ENCODE results near the gene MYO18B. TPM values are rescaled to one million over a fixed set of nuclear protein-coding genes. Genes with fewer than 3 reads are reported as not detected.

Gene MYO18B
- total RNA-seq, 1 experiment from 2014 or later: 0.05 TPM

- Histone ChIP-seq H3K9ac (ENCODE audit: low read length) (no peak overlapping the region), H3K36me3 (ENCODE audit: control insufficient read depth in 1 of 2, insufficient read depth in 2 of 2, low read length in 2 of 2) (no peaks in the 10 kb centered on the region), H3K9me3 (ENCODE audit: control insufficient read depth in 1 of 2, insufficient read depth in 1 of 2, low read depth in 1 of 2, low read length in 2 of 2) (no peaks in the 10 kb centered on the region), H3K4me3 (replicated peaks in 1 of 2; ENCODE audit: low read depth in 1 of 2, low read length in 2 of 2) (no peak overlapping the region), H4K20me1 (ENCODE audit: insufficient read depth) (no peaks in the 10 kb centered on the region), H3K4me1 (ENCODE audit: control insufficient read depth in 1 of 2, insufficient read depth in 2 of 2, low read length in 2 of 2) (no peaks in the 10 kb centered on the region), H3K9me2 (ENCODE audit: insufficient read depth) (no peaks in the 10 kb centered on the region), H3K79me2 (ENCODE audit: insufficient read depth, low read length) (no peaks in the 10 kb centered on the region), H2AFZ (ENCODE audit: low read depth, low read length, poor library complexity, severe bottlenecking) (no peak overlapping the region), H3K27me3 (ENCODE audit: insufficient read depth, low read length) (peaks cover 10% of the 10 kb centered on the region), H3K4me2 (ENCODE audit: low read length) (no peak overlapping the region), H3K27ac (ENCODE audit: low read depth, low read length) (no peak overlapping the region)
- no peak for ATAC-seq
- POLR2A ChIA-PET: no interaction called here
- DNase-seq (ENCODE audit: low read depth, low spot score): no peak
- CTCF ChIA-PET: no interaction called here
- TF ChIP-seq POLR2AphosphoS5 (IDR thresholded peaks at IDR 0.05; ENCODE audit: low read depth, low read length) (no peak), EZH2phosphoT487 (IDR thresholded peaks at IDR 0.05; ENCODE audit: borderline replicate concordance) (no peak), POLR2A (IDR thresholded peaks at IDR 0.05; ENCODE audit: borderline replicate concordance, extremely low read depth, insufficient read depth, insufficient read length) (no peak), JUND (IDR thresholded peaks at IDR 0.05) (no peak), ZFX (IDR thresholded peaks at IDR 0.05) (no peak), EZH2 (IDR thresholded peaks at IDR 0.05) (no peak), CTCF (IDR thresholded peaks at IDR 0.05 in 2 of 3, conservative IDR thresholded peaks at IDR 0.05 in 1 of 3; ENCODE audit: borderline replicate concordance in 1 of 3, insufficient read depth in 1 of 3, low read depth in 2 of 3, low read length in 2 of 3) (no peak), MAX (IDR thresholded peaks at IDR 0.05) (no peak), SIN3A (IDR thresholded peaks at IDR 0.05; ENCODE audit: low read depth) (no peak), FOSL1 (IDR thresholded peaks at IDR 0.05; ENCODE audit: low read depth) (no peak), RAD21 (IDR thresholded peaks at IDR 0.05; ENCODE audit: low read depth) (no peak)
- RAD21 ChIA-PET (ENCODE audit: low non-redundant PET in 1 of 2, low total read pairs in 2 of 2, uncharacterized antibody in 2 of 2, unreplicated experiment in 2 of 2): no interaction called here
- no TSS peak for BruUV-seq (replicated peaks)
- intact Hi-C loops (cut with micrococcal nuclease): no loop called here
Measured at GRCh38 chr22:25838960-25839741, 97.2 kb downstream of the MYO18B start.
